ENCODE results near the gene TFCP2L1.

The TFCP2L1 gene

GRCh38 chr2:121191191-121192170 is 93.5 kb downstream of the TFCP2L1 start:
- DNase-seq: no peak

GRCh38 chr2:121189661-121190381 is 95.2 kb downstream of the TFCP2L1 start:
- DNase-seq: no peak

GRCh38 chr2:121189011-121189410 is 96.0 kb downstream of the TFCP2L1 start:
- no peak for DNase-seq

GRCh38 chr2:121187982-121188411 is 97.0 kb downstream of the TFCP2L1 start:
- DNase-seq: no peak

GRCh38 chr2:121187351-121187981 is 97.5 kb downstream of the TFCP2L1 start:
- DNase-seq: no peak

GRCh38 chr2:121186261-121186660 is 98.7 kb downstream of the TFCP2L1 start:
- DNase-seq: no peak

- DNase-seq: no peak
Observed at GRCh38 chr2:121185571-121186074, 99.4 kb downstream of the TFCP2L1 start.

GRCh38 chr2:121185111-121185510 is 99.9 kb downstream of the TFCP2L1 start:
- no peak for DNase-seq

GRCh38 chr2:121184248-121184862 is 100.6 kb downstream of the TFCP2L1 start:
- no peak for DNase-seq

GRCh38 chr2:121182520-121182919 is 102.5 kb downstream of the TFCP2L1 start:
- no peak for DNase-seq

- no peak for DNase-seq
Observed at GRCh38 chr2:121179467-121179866, 105.5 kb downstream of the TFCP2L1 start.

- DNase-seq: no peak
Observed at GRCh38 chr2:121178730-121179129, 106.3 kb downstream of the TFCP2L1 start.

GRCh38 chr2:121177896-121178295 is 107.1 kb downstream of the TFCP2L1 start:
- no peak for DNase-seq

- no peak for DNase-seq
Observed at GRCh38 chr2:121175326-121175725, 109.7 kb downstream of the TFCP2L1 start.

- DNase-seq: no peak
Observed at GRCh38 chr2:121173806-121174205, 111.2 kb downstream of the TFCP2L1 start.

- DNase-seq: no peak
Observed at GRCh38 chr2:121173112-121173511, 111.9 kb downstream of the TFCP2L1 start.

GRCh38 chr2:121172456-121172855 is 112.5 kb downstream of the TFCP2L1 start:
- no peak for DNase-seq

GRCh38 chr2:121171625-121172119 is 113.3 kb downstream of the TFCP2L1 start:
- DNase-seq: peak in 1 of 5 experiments; percentile 40

GRCh38 chr2:121170577-121170976 is 114.4 kb downstream of the TFCP2L1 start:
- no peak for DNase-seq

- no peak for DNase-seq
Observed at GRCh38 chr2:121167411-121167810, 117.6 kb downstream of the TFCP2L1 start.
